ENCODE data around the gene EFCAB14. TPM values are rescaled to one million over a fixed set of nuclear protein-coding genes. Genes with fewer than 3 reads are reported as not detected.
"Not testable (repeated sequence)": the region's sequence is repeated elsewhere in the genome, so short reads cannot be mapped to it uniquely, and the experiment has no call there.

Gene EFCAB14
- total RNA-seq, 2 experiments from 2014 or later: 29.9 to 38.3 TPM

- Histone ChIP-seq H4K20me1 (ENCODE audit: insufficient read depth, low read length) (no peaks in the 10 kb centered on the region), H3K9me2 (ENCODE audit: insufficient read depth, low read length) (no peaks in the 10 kb centered on the region), H3K9me3 (ENCODE audit: low read length) (peaks cover 21% of the 10 kb centered on the region), H3K27ac (ENCODE audit: low read depth, low read length, poor library complexity, severe bottlenecking) (no peak overlapping the region), H2AFZ (ENCODE audit: low read length) (no peak overlapping the region), H3K4me1 (ENCODE audit: insufficient read depth, low read length, poor library complexity, severe bottlenecking) (no peaks in the 10 kb centered on the region), H3K4me2 (ENCODE audit: low read length) (no peak overlapping the region), H3K4me3 (ENCODE audit: low read depth, low read length, poor library complexity, severe bottlenecking) (no peak overlapping the region), H3K79me2 (ENCODE audit: insufficient read depth, low read depth, low read length) (no peaks in the 10 kb centered on the region), H3K36me3 (ENCODE audit: insufficient read depth, low read length) (peaks cover 63% of the 10 kb centered on the region)
- TF ChIP-seq CTCF (conservative IDR thresholded peaks at IDR 0.05; ENCODE audit: low read length) (no peak), EZH2phosphoT487 (IDR thresholded peaks at IDR 0.05; ENCODE audit: borderline replicate concordance, low read depth, low read length) (no peak)
- ChIA-PET CTCF (ENCODE audit: unreplicated experiment) (no interaction called here), POLR2A (interaction anchor here (1.3 to 1.6 kb wide), 2 partner anchors 14 to 20 kb away, joined by 4 to 6 read pairs; partner anchors contain the start of gene ATPAF1)
- BruUV-seq (replicated peaks): no TSS peak
- DNase-seq (ENCODE audit: low spot score): no peak
- intact Hi-C loops (cut with micrococcal nuclease; ENCODE audit: unreplicated experiment): no loop called here
Measured at GRCh38 chr1:46653405-46653958, 65.4 kb downstream of the EFCAB14 start.

- Histone ChIP-seq H2AFZ (ENCODE audit: low read length) (no peak overlapping the region), H3K79me2 (ENCODE audit: insufficient read depth, low read depth, low read length) (no peaks in the 10 kb centered on the region), H3K36me3 (ENCODE audit: insufficient read depth, low read length) (peaks cover 65% of the 10 kb centered on the region), H3K27ac (ENCODE audit: low read depth, low read length, poor library complexity, severe bottlenecking) (no peak overlapping the region), H3K9me3 (ENCODE audit: low read length) (peaks cover 24% of the 10 kb centered on the region), H3K4me1 (ENCODE audit: insufficient read depth, low read length, poor library complexity, severe bottlenecking) (no peaks in the 10 kb centered on the region), H3K9me2 (ENCODE audit: insufficient read depth, low read length) (no peaks in the 10 kb centered on the region), H3K4me2 (ENCODE audit: low read length) (no peak overlapping the region), H3K4me3 (ENCODE audit: low read depth, low read length, poor library complexity, severe bottlenecking) (no peak overlapping the region), H4K20me1 (ENCODE audit: insufficient read depth, low read length) (no peaks in the 10 kb centered on the region)
- BruUV-seq (replicated peaks): no TSS peak
- ChIA-PET POLR2A (no interaction called here), CTCF (ENCODE audit: unreplicated experiment) (no interaction called here)
- intact Hi-C loops (cut with micrococcal nuclease; ENCODE audit: unreplicated experiment): no loop called here
- DNase-seq (ENCODE audit: low spot score): no peak
- TF ChIP-seq EZH2phosphoT487 (IDR thresholded peaks at IDR 0.05; ENCODE audit: borderline replicate concordance, low read depth, low read length) (no peak), CTCF (conservative IDR thresholded peaks at IDR 0.05; ENCODE audit: low read length) (no peak)
Measured at GRCh38 chr1:46652321-46653100, 66.4 kb downstream of the EFCAB14 start.

- BruUV-seq (replicated peaks); CTCF ChIA-PET (ENCODE audit: unreplicated experiment): not testable (repeated sequence)
Measured at GRCh38 chr1:46651152-46651551, 67.8 kb downstream of the EFCAB14 start.

More at GRCh38 chr1:46651152-46651551, 67.8 kb downstream of the EFCAB14 start:
- DNase-seq (ENCODE audit: low spot score); POLR2A ChIA-PET; H3K79me2 ChIP-seq (ENCODE audit: insufficient read depth, low read depth, low read length); intact Hi-C loops (cut with micrococcal nuclease; ENCODE audit: unreplicated experiment); H2AFZ ChIP-seq (ENCODE audit: low read length); H3K4me1 ChIP-seq (ENCODE audit: insufficient read depth, low read length, poor library complexity, severe bottlenecking); H3K27ac ChIP-seq (ENCODE audit: low read depth, low read length, poor library complexity, severe bottlenecking); H3K4me3 ChIP-seq (ENCODE audit: low read depth, low read length, poor library complexity, severe bottlenecking); H4K20me1 ChIP-seq (ENCODE audit: insufficient read depth, low read length); H3K4me2 ChIP-seq (ENCODE audit: low read length); H3K9me2 ChIP-seq (ENCODE audit: insufficient read depth, low read length): not testable (repeated sequence)
- Histone ChIP-seq H3K9me3 (ENCODE audit: low read length) (peaks cover 24% of the 10 kb centered on the region), H3K36me3 (ENCODE audit: insufficient read depth, low read length) (peaks cover 56% of the 10 kb centered on the region)
